ENCODE measurements around the gene TGFBR3L. TPM values are rescaled to one million over a fixed set of nuclear protein-coding genes. Genes with fewer than 3 reads are reported as not detected.
"Not testable (repeated sequence)": the region's sequence is repeated elsewhere in the genome, so short reads cannot be mapped to it uniquely, and the experiment has no call there.

TGFBR3L gene
- total RNA-seq, 3 donors from 2014 or later: 2.3 TPM; not detected in 2

DNA sequence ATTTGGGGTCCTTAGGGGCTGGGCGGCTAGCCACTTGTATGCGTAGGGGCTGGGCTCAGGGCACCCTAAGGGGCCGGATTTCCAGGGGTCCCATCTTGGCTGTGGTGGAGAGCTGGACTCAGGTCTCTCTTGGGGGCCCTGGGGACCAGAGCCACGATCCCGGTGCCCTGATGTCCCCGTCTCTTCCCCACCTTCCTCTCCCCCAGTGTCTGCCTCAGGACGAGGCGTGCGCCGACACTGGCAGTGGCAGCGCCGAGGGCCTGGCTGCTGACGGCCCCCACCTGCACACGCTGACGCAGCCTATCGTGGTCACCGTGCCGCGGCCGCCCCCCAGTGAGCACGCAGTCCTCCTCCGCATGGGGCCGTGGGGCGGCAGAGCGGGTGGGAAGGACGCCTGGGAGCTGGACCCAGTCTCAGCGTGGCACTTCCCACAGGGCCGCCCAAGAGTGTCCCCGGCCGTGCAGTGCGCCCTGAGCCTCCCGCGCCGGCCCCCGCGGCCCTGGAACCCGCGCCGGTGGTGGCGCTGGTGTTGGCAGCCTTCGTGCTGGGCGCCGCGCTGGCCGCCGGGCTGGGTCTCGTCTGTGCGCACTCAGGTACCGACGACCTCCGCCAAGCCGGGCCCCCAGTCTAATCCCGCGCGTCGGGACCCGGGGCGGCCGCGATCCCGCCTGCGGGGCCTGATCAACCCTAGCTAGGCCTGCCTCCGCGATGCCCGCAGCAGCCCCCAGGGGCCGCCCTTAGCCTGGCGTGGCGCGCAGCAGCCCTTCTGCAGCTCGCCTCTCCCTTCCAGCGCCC lies 2.8 kb downstream of the TGFBR3L start:
- Histone ChIP-seq H3K36me3 (peaks cover 4% of the 10 kb centered on the region), H3K4me1 (peaks cover 14 to 32% of the 10 kb centered on the region in 2 donors), H3K4me3 (peak overlapping the region; percentile 16 to 66 (median 39)), H3K27ac (peak overlapping the region in 1 of 2 donors; percentile 9), H3K27me3 (peaks cover 10 to 40% of the 10 kb centered on the region in 2 donors), H3K9me3 (no peaks in the 10 kb centered on the region)
- intact Hi-C loops (cut with DNase I; ENCODE audit: low total_unique reads): no loop called here
- peak in 1 of 3 donors; percentile 22 for TF ChIP-seq POLR2AphosphoS5 (IDR thresholded peaks at IDR 0.05)
- no peak for TF ChIP-seq POLR2A (IDR thresholded peaks at IDR 0.05)
- TF ChIP-seq, protein P1, sequence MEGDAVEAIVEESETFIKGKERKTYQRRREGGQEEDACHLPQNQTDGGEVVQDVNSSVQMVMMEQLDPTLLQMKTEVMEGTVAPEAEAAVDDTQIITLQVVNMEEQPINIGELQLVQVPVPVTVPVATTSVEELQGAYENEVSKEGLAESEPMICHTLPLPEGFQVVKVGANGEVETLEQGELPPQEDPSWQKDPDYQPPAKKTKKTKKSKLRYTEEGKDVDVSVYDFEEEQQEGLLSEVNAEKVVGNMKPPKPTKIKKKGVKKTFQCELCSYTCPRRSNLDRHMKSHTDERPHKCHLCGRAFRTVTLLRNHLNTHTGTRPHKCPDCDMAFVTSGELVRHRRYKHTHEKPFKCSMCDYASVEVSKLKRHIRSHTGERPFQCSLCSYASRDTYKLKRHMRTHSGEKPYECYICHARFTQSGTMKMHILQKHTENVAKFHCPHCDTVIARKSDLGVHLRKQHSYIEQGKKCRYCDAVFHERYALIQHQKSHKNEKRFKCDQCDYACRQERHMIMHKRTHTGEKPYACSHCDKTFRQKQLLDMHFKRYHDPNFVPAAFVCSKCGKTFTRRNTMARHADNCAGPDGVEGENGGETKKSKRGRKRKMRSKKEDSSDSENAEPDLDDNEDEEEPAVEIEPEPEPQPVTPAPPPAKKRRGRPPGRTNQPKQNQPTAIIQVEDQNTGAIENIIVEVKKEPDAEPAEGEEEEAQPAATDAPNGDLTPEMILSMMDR (IDR thresholded peaks at IDR 0.05): peak in 1 of 3 donors; percentile 23
- no peak for DNase-seq (ENCODE audit: low spot score in 2 of 2)

DNA sequence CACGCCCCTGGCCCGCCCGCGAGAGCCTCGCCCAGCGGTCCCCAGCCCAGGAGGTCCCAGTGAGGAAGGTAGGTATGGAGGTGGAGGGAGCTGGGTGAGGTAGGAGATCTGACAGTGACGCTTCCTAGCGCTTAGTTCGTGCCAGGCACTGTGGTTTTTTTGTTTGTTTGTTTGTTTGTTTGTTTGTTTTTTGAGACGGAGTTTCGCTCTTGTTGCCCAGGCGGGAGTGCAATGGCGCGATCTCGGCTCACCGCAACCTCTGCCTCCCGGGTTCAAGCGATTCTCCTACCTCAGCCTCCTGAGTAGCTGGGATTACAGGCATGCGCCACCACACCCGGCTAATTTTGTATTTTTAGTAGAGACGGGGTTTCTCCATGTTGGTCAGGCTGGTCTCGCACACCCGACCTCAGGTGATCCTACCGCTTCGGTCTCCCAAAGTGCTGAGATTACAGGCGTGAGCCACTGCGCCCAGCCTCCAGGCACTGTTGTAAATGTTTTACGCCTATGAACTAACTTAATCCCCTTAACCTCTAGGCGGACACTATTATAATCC lies 3.5 kb downstream of the TGFBR3L start:
- Histone ChIP-seq H3K27ac (peak overlapping the region in 1 of 2 donors; percentile 9), H3K4me1 (peaks cover 14 to 32% of the 10 kb centered on the region in 2 donors), H3K4me3 (peak overlapping the region in 2 of 3 donors; percentile 39 to 66), H3K27me3 (peaks cover 10 to 40% of the 10 kb centered on the region in 2 donors)
- DNase-seq (ENCODE audit: low spot score in 2 of 2); H3K36me3 ChIP-seq; H3K9me3 ChIP-seq; intact Hi-C loops (cut with DNase I; ENCODE audit: low total_unique reads): not testable (repeated sequence)
- TF ChIP-seq, protein P1 (IDR thresholded peaks at IDR 0.05): peak in 1 of 3 donors; percentile 1

DNA sequence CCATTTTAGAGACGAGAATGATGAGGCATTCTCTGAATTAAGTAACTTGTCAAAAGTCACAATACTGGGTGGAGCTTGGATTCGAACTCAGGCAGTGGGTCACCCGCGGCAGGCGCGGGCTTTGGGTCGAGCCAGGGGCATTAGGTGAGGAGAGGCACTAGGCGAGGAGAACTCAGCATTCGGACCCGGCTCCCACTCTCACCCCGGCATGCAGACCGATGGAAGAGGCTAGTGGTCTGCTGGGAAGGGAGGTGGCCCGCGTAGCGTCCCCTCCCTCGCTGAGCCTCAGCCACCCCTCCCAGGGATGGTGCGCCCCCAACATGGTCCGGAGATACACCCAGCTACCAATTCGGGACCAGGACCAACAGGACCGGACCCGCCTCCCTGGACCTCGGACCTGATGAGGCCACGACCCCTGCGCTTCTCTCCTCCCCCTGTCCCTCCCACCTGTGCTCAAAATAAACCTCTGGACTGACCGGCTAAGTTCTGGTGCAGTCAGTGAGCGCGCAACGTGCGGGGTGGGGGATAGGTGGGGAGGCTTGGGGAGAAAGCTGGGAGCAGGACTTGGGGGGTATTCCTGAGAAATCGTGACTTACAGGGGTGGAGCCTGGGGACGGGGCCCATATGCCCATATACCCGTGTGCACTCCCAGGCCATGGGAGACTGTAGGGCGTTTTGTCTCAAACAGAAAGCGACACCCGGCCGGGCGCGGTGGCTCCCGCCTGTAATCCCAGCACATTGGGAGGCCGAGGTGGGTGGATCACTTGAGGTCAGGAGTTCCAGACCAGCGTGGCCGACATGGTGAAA lies 4.2 kb downstream of the TGFBR3L start:
- no peak for DNase-seq (ENCODE audit: low spot score in 2 of 2)
- intact Hi-C loops (cut with DNase I; ENCODE audit: low total_unique reads): no loop called here
- Histone ChIP-seq H3K27ac (no peak overlapping the region), H3K27me3 (peaks cover 10 to 40% of the 10 kb centered on the region in 2 donors), H3K36me3 (no peaks in the 10 kb centered on the region), H3K4me3 (no peak overlapping the region), H3K9me3 (no peaks in the 10 kb centered on the region), H3K4me1 (peaks cover 14 to 32% of the 10 kb centered on the region in 2 donors)
- TF ChIP-seq POLR2AphosphoS5 (IDR thresholded peaks at IDR 0.05): no peak
- no peak for TF ChIP-seq POLR2A (IDR thresholded peaks at IDR 0.05)
- TF ChIP-seq, protein P1 (IDR thresholded peaks at IDR 0.05): no peak

DNA sequence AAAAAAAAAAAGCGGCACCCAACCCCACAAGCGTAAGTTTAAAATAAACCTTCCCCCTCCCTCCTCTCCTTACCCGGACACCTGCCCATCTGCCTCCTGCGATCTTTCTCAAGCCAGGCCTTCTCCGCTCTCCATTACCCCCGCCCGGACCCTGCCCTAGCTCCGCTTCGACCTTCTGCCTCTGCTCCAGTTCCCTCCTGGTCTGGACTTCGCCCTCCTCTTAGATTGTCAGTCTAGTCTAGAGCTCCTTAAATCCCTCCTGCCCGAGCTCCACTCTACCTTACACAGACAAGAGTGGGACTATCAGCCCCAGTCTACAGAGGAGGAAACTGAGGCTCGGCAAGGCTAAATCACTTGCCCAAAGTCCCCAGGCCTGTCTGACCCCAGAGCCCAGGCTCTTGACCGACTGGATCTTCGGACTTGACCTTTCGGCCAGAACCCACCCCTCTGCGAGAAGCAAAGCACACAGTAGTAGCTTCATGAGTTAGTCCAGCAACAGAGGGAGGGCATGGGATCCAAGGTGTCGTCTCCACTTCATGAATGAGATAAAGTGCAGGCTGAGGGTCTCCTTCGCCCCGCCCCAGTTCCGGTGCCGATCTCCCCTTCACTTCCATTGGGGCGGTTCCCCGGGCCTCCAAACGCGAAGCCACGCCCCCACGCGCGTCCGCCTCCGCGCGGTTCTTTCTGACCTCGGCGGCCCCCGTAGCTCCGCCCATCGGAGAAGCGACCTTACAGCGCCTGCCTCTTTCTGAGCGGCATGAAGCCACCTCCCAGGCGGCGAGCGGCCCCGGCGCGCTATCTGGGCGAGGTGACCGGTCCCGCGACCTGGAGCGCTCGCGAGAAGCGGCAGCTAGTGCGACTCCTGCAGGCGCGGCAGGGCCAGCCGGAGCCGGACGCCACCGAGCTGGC lies 5.2 kb downstream of the TGFBR3L start, which contains the start of gene SNAPC2:
SNAPC2 (plus strand) TSS at position 729 of the 909 bp plus-strand sequence; CDS start at position 758, 29 bp downstream.
- Histone ChIP-seq H3K27me3 (peaks cover 10 to 40% of the 10 kb centered on the region in 2 donors), H3K36me3 (no peaks in the 10 kb centered on the region), H3K9me3 (no peaks in the 10 kb centered on the region), H3K4me1 (peaks cover 14 to 36% of the 10 kb centered on the region in 2 donors), H3K27ac (peak within 1 kb of the TSS; percentile 90 to 93), H3K4me3 (peak within 1 kb of the TSS; percentile 58 to 87 (median 67))
- TF ChIP-seq POLR2AphosphoS5 (IDR thresholded peaks at IDR 0.05) (peak; percentile 78 to 87 (median 81)), POLR2A (IDR thresholded peaks at IDR 0.05) (no peak)
- TF ChIP-seq, protein P1 (IDR thresholded peaks at IDR 0.05): peak in 1 of 3 donors; percentile 18
- intact Hi-C loops (cut with DNase I; ENCODE audit: low total_unique reads): no loop called here
- peak; percentile 95 to 96 for DNase-seq (ENCODE audit: low spot score in 2 of 2)
